Measurements from ENCODE around the gene UCN. TPM values are rescaled to one million over a fixed set of nuclear protein-coding genes. Genes with fewer than 3 reads are reported as not detected.

Gene UCN
- total RNA-seq, 6 experiments from 2014 or later, result 0.88 to 4.3 (median 1.6) TPM

DNA sequence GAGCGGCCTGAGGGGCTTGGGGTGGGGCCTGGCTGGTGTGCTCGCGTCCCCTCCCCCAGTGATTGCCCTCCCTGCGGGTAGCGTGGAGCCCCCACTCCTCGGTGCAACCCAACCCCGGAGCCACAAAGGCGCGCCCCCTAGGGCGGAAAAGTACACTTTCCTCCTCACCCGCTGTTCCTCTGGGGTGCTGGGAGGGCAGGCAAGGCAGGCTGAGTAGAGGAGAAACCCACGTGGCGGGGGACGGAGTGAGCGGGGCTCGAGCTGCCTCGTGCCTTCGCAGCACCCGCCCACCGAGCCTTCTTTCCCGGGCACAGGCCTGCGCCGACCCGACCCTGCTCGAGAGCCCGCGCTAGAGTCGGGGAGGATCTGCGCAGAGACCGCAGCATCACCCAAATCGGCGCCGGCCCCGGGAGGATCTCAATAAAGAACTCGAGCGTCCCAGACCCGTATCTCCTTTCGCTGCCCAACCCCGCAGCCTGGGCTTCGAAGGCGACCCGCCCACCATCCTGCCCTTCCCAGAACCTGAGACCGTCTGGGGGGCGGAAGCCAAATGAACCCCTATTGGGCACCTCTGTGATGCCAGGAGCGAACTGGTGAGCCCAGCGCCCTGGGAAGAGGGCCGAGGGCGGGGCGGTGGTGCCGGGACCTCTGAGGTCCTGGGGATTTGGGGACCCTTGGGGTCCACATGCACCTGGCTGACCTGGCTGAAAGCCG lies 1.5 kb downstream of the UCN start:
- ATAC-seq, result no peak
- intact Hi-C loops (cut with DNase I), result loop anchor here in 1 of 2 donors (10.0 kb wide), 1 partner anchor 52 kb away; no protein-coding TSS in a partner anchor
- H3K9me3 ChIP-seq, result no peaks in the 10 kb centered on the region
- no peak for TF ChIP-seq POLR2A (IDR thresholded peaks at IDR 0.05)
- TF ChIP-seq, protein P1, sequence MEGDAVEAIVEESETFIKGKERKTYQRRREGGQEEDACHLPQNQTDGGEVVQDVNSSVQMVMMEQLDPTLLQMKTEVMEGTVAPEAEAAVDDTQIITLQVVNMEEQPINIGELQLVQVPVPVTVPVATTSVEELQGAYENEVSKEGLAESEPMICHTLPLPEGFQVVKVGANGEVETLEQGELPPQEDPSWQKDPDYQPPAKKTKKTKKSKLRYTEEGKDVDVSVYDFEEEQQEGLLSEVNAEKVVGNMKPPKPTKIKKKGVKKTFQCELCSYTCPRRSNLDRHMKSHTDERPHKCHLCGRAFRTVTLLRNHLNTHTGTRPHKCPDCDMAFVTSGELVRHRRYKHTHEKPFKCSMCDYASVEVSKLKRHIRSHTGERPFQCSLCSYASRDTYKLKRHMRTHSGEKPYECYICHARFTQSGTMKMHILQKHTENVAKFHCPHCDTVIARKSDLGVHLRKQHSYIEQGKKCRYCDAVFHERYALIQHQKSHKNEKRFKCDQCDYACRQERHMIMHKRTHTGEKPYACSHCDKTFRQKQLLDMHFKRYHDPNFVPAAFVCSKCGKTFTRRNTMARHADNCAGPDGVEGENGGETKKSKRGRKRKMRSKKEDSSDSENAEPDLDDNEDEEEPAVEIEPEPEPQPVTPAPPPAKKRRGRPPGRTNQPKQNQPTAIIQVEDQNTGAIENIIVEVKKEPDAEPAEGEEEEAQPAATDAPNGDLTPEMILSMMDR (IDR thresholded peaks at IDR 0.05), result no peak
- no peak overlapping the region for H3K4me3 ChIP-seq
- peaks cover 0 to 11% of the 10 kb centered on the region in 2 donors for H3K27me3 ChIP-seq
- WGBS (ENCODE audit: insufficient coverage, low coverage, low lambda C conversion rate, missing lambda C conversion rate), result 9% methylated on average over 8 of the region's 51 CpGs
- DNase-seq, result no peak
- H3K27ac ChIP-seq, result no peak overlapping the region
- peaks cover 0 to 21% (median 2%) of the 10 kb centered on the region in 4 donors for H3K4me1 ChIP-seq
- no peaks in the 10 kb centered on the region for H3K36me3 ChIP-seq

DNA sequence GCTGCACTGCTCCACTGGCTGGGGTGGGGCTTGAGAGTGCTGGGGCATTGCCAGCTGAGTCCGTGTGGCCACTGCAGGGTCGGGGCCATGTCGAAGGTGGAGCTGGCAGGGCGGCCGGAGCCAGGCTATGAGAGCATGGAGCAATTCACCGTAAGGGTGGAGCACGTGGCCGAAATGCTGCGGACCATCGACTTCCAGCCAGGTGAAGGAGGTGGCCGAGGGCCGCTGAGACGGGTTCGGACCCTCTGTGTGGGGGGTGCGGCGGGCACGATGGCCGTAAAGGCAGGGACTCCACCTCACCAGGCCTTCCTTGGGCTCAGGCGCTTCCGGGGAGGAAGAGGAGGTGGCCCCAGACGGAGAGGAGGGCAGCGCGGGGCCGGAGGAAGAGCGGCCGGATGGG lies 2.1 kb downstream of the UCN start:
- DNase-seq, result no peak
- 31% methylated on average over 16 of the region's 26 CpGs for WGBS (ENCODE audit: insufficient coverage, low coverage, low lambda C conversion rate, missing lambda C conversion rate)
- Histone ChIP-seq H3K36me3 (no peaks in the 10 kb centered on the region), H3K4me3 (no peak overlapping the region), H3K4me1 (peaks cover 0 to 21% (median 2%) of the 10 kb centered on the region in 4 donors), H3K9me3 (no peaks in the 10 kb centered on the region), H3K27ac (no peak overlapping the region), H3K27me3 (peaks cover 0 to 11% of the 10 kb centered on the region in 2 donors)
- TF ChIP-seq POLR2A (IDR thresholded peaks at IDR 0.05), result no peak
- TF ChIP-seq, protein P1 (IDR thresholded peaks at IDR 0.05), result no peak
- no peak for ATAC-seq
- intact Hi-C loops (cut with DNase I), result loop anchor here in 1 of 2 donors (10.0 kb wide), 1 partner anchor 51 kb away; no protein-coding TSS in a partner anchor

DNA sequence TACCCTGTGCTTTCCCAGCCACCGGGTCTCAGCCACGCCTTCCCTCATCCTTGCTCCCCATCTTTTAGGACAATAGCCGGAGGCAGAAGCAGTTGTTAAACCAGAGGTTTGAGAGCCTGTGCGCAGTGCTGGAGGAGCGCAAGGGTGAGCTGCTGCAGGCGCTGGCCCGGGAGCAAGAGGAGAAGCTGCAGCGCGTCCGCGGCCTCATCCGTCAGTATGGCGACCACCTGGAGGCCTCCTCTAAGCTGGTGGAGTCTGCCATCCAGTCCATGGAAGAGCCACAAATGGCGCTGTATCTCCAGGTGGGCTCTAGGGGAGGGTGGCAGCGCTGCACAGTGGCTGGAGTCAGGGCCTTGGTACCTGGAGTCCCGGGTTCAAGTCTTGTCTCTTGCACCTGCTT lies 2.7 kb downstream of the UCN start:
- Histone ChIP-seq H3K27me3 (peaks cover 0 to 11% of the 10 kb centered on the region in 2 donors), H3K9me3 (no peaks in the 10 kb centered on the region), H3K27ac (no peak overlapping the region), H3K4me1 (peaks cover 0 to 21% (median 2%) of the 10 kb centered on the region in 4 donors), H3K36me3 (no peaks in the 10 kb centered on the region), H3K4me3 (no peak overlapping the region)
- ATAC-seq (no peak), DNase-seq (no peak)
- TF ChIP-seq, protein P1 (IDR thresholded peaks at IDR 0.05), result no peak
- no peak for TF ChIP-seq POLR2A (IDR thresholded peaks at IDR 0.05)
- intact Hi-C loops (cut with DNase I), result loop anchor here in 1 of 2 donors (10.0 kb wide), 1 partner anchor 51 kb away; no protein-coding TSS in a partner anchor
- 92% methylated on average over 2 of the region's 16 CpGs for WGBS (ENCODE audit: insufficient coverage, low coverage, low lambda C conversion rate, missing lambda C conversion rate)

DNA sequence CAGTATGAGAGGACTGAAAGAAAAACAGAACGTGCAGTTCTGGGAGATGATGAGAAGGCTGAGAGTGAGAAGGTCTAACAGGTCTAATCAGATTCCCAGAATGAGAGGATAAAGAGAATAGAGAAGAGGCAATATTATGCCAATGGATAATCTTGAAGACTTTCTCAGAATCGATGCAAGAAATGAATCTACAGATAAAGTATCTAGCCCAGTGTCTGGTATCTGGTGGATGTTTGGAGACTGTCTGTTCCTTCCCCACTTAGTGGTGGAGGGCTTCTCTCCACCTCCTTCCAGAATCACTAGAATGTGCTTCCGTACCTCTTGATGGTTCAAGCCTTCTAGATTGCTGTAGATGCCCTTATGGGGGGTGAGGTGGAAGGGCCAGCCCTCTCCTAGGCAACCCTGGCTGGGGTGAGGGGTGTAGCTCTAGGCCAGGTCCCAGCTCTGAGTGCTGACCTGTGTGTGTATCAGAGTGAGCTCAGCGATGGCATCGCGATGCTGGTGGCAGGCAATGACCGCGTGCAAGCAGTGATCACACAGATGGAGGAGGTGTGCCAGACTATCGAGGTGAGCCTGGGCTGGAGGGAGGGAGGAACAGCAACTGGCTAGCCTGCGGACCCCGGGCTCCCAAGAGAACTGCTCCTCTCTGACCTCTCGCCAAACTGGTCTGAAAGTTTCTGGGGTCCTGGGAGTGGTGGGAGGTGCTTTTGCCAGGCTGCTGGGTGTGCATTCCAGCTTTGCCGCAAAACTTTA lies 3.6 kb downstream of the UCN start:
- H3K4me3 ChIP-seq, result no peak overlapping the region
- peaks cover 0 to 21% (median 2%) of the 10 kb centered on the region in 4 donors for H3K4me1 ChIP-seq
- no peak overlapping the region for H3K27ac ChIP-seq
- TF ChIP-seq POLR2A (IDR thresholded peaks at IDR 0.05), result no peak
- TF ChIP-seq, protein P1 (IDR thresholded peaks at IDR 0.05), result no peak
- no peaks in the 10 kb centered on the region for H3K36me3 ChIP-seq
- DNase-seq (no peak), ATAC-seq (no peak)
- peaks cover 0 to 10% of the 10 kb centered on the region in 2 donors for H3K27me3 ChIP-seq
- intact Hi-C loops (cut with DNase I), result loop anchor here in 1 of 2 donors (10.0 kb wide), 1 partner anchor 50 kb away; no protein-coding TSS in a partner anchor
- no peaks in the 10 kb centered on the region for H3K9me3 ChIP-seq
- WGBS (ENCODE audit: insufficient coverage, low coverage, low lambda C conversion rate, missing lambda C conversion rate), result 74% methylated on average over 5 of the region's 13 CpGs

Measured in right lobe of liver (tissue), 6 donors.